GM12878 (cell line): ENCODE data around the gene ASIC4. TPM values are rescaled to one million over a fixed set of nuclear protein-coding genes. Genes with fewer than 3 reads are reported as not detected.

Experiments used
- ATAC-seq: fragments of 200-7000 bp; cut with Tn5 transposase; 3 replicates; pipeline ENCODE4 v1.9.1; 2020; ENCODE audit warnings: mild to moderate bottlenecking, moderate library complexity
- BruUV-seq: library from RNA; stranded (reverse); fragments of 400-500 nt; replicated peaks from 2 replicates; lab custom pipeline; 2021; lab: Mats Ljungman, UMichigan
- CTCF ChIA-PET: fragments of 300-600 bp; sonication (Branson Sonifier 250); formaldehyde crosslinking; extraction: SDS; loops from one replicate; lab custom pipeline; 2021; ENCODE audit warnings: inconsistent platforms; lab: Yijun Ruan, JAX
- POLR2A ChIA-PET: fragments of 350-600 bp; formaldehyde crosslinking; extraction: SDS; loops from one replicate; lab custom pipeline; 2021; ENCODE audit warnings: inconsistent platforms; lab: Charles Lee
- RAD21 ChIA-PET: fragments of 300-600 bp; sonication (Branson Sonifier 250); formaldehyde crosslinking; loops from one replicate; lab custom pipeline; 2023; ENCODE audit warnings: antibody characterized with exemption; ENCODE audit not compliant: unreplicated experiment; lab: Charles Lee
- SMC1A ChIA-PET: fragments of 300-600 bp; sonication (Branson Sonifier 250); formaldehyde crosslinking; loops from one replicate; lab custom pipeline; 2023; ENCODE audit not compliant: unreplicated experiment, uncharacterized antibody; lab: Charles Lee
- DNase-seq: peaks from one replicate; pipeline ENCODE4 v3.0.0-alpha.2; 2011; ENCODE audit warnings: low read depth, low spot score
- FAIRE-seq: peaks from 3 replicates; lab custom pipeline; 2011; peaks lifted over from hg19 to GRCh38; lab: Jason Lieb, UNC
- H2AFZ ChIP-seq: 2 replicates; pipeline ENCODE4 v1.6.0; 2011; ENCODE audit warnings: low read depth, low read length, control low read depth; ENCODE audit not compliant: control insufficient read depth
- H3K27ac ChIP-seq: 2 replicates; pipeline ENCODE4 v1.5.1; 2011; ENCODE audit warnings: control low read depth; ENCODE audit not compliant: control insufficient read depth, insufficient read depth
- H3K27me3 ChIP-seq, 2 experiments: replicated peaks in 1 of 2; 2 replicates each; pipeline versions ENCODE4 v1.6.0 to v1.6.1; 2011; ENCODE audit warnings: low read length in 1 of 2; ENCODE audit not compliant: control insufficient read depth in 2 of 2, insufficient read depth in 2 of 2
- H3K36me3 ChIP-seq, 2 experiments: 2 replicates each; pipeline ENCODE4 v1.5.1; 2011; ENCODE audit warnings: low read length in 1 of 2; ENCODE audit not compliant: control insufficient read depth in 2 of 2, insufficient read depth in 2 of 2
- H3K4me1 ChIP-seq: 2 replicates; pipeline ENCODE4 v1.6.1; 2011; ENCODE audit warnings: mild to moderate bottlenecking, low read length, moderate library complexity, mixed read lengths; ENCODE audit not compliant: control insufficient read depth, insufficient read depth
- H3K4me2 ChIP-seq: 2 replicates; pipeline ENCODE4 v1.6.0; 2011; ENCODE audit warnings: control low read depth; ENCODE audit not compliant: control insufficient read depth, insufficient read depth
- H3K4me3 ChIP-seq: fragments of 200-600 bp; sonication (generic); 2 replicates; pipeline ENCODE4 v1.5.1; 2016
- H3K79me2 ChIP-seq: 2 replicates; pipeline ENCODE4 v1.6.0; 2011; ENCODE audit warnings: low read length; ENCODE audit not compliant: control insufficient read depth, insufficient read depth
- H3K9ac ChIP-seq: 2 replicates; pipeline ENCODE4 v1.8.0; 2011; ENCODE audit warnings: low read length, control low read depth, mixed read lengths; ENCODE audit not compliant: control insufficient read depth, insufficient read depth
- H3K9me3 ChIP-seq: replicated peaks from 3 replicates; pipeline ENCODE4 v1.5.1; 2011; ENCODE audit warnings: mild to moderate bottlenecking, low read length; ENCODE audit not compliant: control insufficient read depth, insufficient read depth
- H4K20me1 ChIP-seq: 2 replicates; pipeline ENCODE4 v1.6.0; 2011; ENCODE audit not compliant: control insufficient read depth, insufficient read depth
- ATF7 ChIP-seq: fragments of 450-650 bp; IDR thresholded peaks from 2 replicates; pipeline ENCODE4 v1.6.1; 2016; ENCODE audit warnings: low read depth, mild to moderate bottlenecking
- BCL11A ChIP-seq: IDR thresholded peaks from 2 replicates; pipeline ENCODE4 v1.6.1; 2011; ENCODE audit warnings: low read depth, low read length
- CEBPB ChIP-seq, 2 experiments: fragments of 150-350 bp in 1 of 2; IDR thresholded peaks; 2 replicates each; pipeline ENCODE4 v1.6.1; 2012 to 2014; ENCODE audit warnings: low read depth in 2 of 2, low read length in 2 of 2, borderline replicate concordance in 1 of 2, inconsistent platforms in 1 of 2
- CREM ChIP-seq: IDR thresholded peaks from 2 replicates; pipeline ENCODE4 v1.6.1; 2014; ENCODE audit warnings: antibody characterized with exemption, low read depth
- EZH2 ChIP-seq: IDR thresholded peaks from 2 replicates; pipeline ENCODE4 v1.6.1; 2012; ENCODE audit warnings: low read depth, mild to moderate bottlenecking, control low read depth, inconsistent platforms, low read length, borderline replicate concordance; ENCODE audit not compliant: control insufficient read depth
- GATAD2B ChIP-seq: fragments of 450-650 bp; conservative IDR thresholded peaks from 2 replicates; pipeline ENCODE4 v1.6.1; 2017; ENCODE audit warnings: low read depth, mild to moderate bottlenecking, moderate library complexity
- HDAC2 ChIP-seq: fragments of 200-600 bp; sonication (generic); IDR thresholded peaks from 2 replicates; pipeline ENCODE4 v1.6.1; 2017
- NKRF ChIP-seq: fragments of 450-650 bp; conservative IDR thresholded peaks from 2 replicates; pipeline ENCODE4 v1.6.1; 2017; ENCODE audit warnings: mild to moderate bottlenecking, moderate library complexity
- NR2F1 ChIP-seq: fragments of 450-650 bp; conservative IDR thresholded peaks from 2 replicates; pipeline ENCODE4 v1.6.1; 2017; ENCODE audit warnings: mild to moderate bottlenecking
- POLR2AphosphoS2 ChIP-seq: IDR thresholded peaks from 2 replicates; pipeline ENCODE4 v1.6.1; 2011; ENCODE audit warnings: low read depth, mild to moderate bottlenecking, low read length, improper control_type of control experiment, moderate library complexity
- PRDM15 ChIP-seq: fragments of 450-650 bp; formaldehyde crosslinking; IDR thresholded peaks from 2 replicates; pipeline ENCODE4 v1.4.0; 2020; ENCODE audit warnings: mild to moderate bottlenecking, moderate library complexity
- RBBP5 ChIP-seq: fragments of 200-600 bp; sonication (generic); conservative IDR thresholded peaks from 2 replicates; pipeline ENCODE4 v1.6.1; 2016
- SMC3 ChIP-seq: IDR thresholded peaks from 2 replicates; pipeline ENCODE4 v1.6.1; 2011; ENCODE audit warnings: low read length, improper control_type of control experiment, borderline replicate concordance
- SREBF2 ChIP-seq: IDR thresholded peaks from 2 replicates; pipeline ENCODE4 v1.6.1; 2012; ENCODE audit warnings: mild to moderate bottlenecking, low read length
- SRF ChIP-seq, 2 experiments: IDR thresholded peaks; 2 replicates each; pipeline ENCODE4 v1.6.1; 2011; ENCODE audit warnings: low read depth in 2 of 2, low read length in 2 of 2, mild to moderate bottlenecking in 1 of 2, moderate library complexity in 1 of 2
- WGBS: methylation state at CpG from one replicate; pipeline ENCODE4 v1.1.6; 2016; ENCODE audit warnings: low lambda C conversion rate; ENCODE audit not compliant: insufficient replicate concordance, insufficient coverage; ENCODE audit errors: missing lambda C conversion rate; 5-methylcytosine and 5-hydroxymethylcytosine counted together
- in situ Hi-C: fragments of 300-500 bp; cut with MboI; formaldehyde crosslinking; loops from 9 replicates; pipeline ENCODE4 v1.14.3; 2018; ENCODE audit warnings: mixed read lengths
- intact Hi-C: fragments of 100-400 bp; cut with micrococcal nuclease; formaldehyde crosslinking; loops from one replicate; pipeline ENCODE4 v1.14.2; 2022; ENCODE audit not compliant: unreplicated experiment
- polyA plus RNA-seq, 11 experiments: library from polyadenylated mRNA; depleted of rRNA in 4 of 11; unstranded in 6 of 11; stranded (reverse) in 5 of 11; fragments of >200 nt; fragmentation: Nextera tagmentation in 4 of 11; fragmentation: Illumina TruSeq in 1 of 11; extraction: Ambion mirVana in 4 of 11; extraction: Trizol in 1 of 11; gene quantifications; 1 replicate in 1 of 11; 2 replicates in 10 of 11; pipeline versions ENCODE4 v1.2.1 to v1.2.3, GENCODE V29; 2011 to 2016; ENCODE audit warnings: inconsistent platforms in 2 of 11, missing spikeins in 2 of 11, low read depth in 1 of 11
- total RNA-seq, 4 experiments: library from RNA; depleted of rRNA in 3 of 4; stranded (reverse); fragments of >200 nt in 3 of 4; fragmentation: Illumina TruSeq in 1 of 4; extraction: Trizol in 1 of 4; gene quantifications; 2 replicates each; pipeline versions ENCODE4 v1.2.1 to v1.2.3, GENCODE V29; 2013 to 2021

The ASIC4 gene
- total and polyA plus RNA-seq, 10 of the 15 experiments (the other 5 are each of a cell fraction or from before 2014, with no cell fraction given), result 0.01 TPM; not detected in 9

GRCh38 chr2:219557320-219557719 lies 43.0 kb downstream of the ASIC4 start:
- Histone ChIP-seq H3K79me2 (no peaks in the 10 kb centered on the region), H3K27ac (no peak overlapping the region), H3K36me3 (no peaks in the 10 kb centered on the region), H3K4me2 (no peak overlapping the region), H3K9ac (no peak overlapping the region), H3K27me3 (no peaks in the 10 kb centered on the region; a peak in 2 of 4 replicates), H3K4me3 (no peak overlapping the region), H4K20me1 (no peaks in the 10 kb centered on the region), H3K4me1 (no peaks in the 10 kb centered on the region; the same call in 1 of the 2 replicates), H2AFZ (no peak overlapping the region), H3K9me3 (no peaks in the 10 kb centered on the region; the same call in 2 of the 3 replicates)
- ChIA-PET SMC1A (interaction anchor here (0.7 kb wide), 1 partner anchor 296 kb away, joined by 3 read pairs; no protein-coding TSS in a partner anchor), POLR2A (no interaction called here), RAD21 (no interaction called here), CTCF (interaction anchor here (1.5 kb wide), 1 partner anchor 16 kb away, joined by 3 read pairs; no protein-coding TSS in a partner anchor)
- BruUV-seq, result no TSS peak
- 39% methylated on average over 20 of the region's 21 CpGs for WGBS
- ATAC-seq, result no peak
- FAIRE-seq, result no peak
- intact Hi-C loops (no loop called here), in situ Hi-C loops (no loop called here)
- no peak for DNase-seq
- TF ChIP-seq RBBP5, result no peak
- no peak for TF ChIP-seq BCL11A
- no peak for TF ChIP-seq NR2F1
- TF ChIP-seq EZH2, result no peak
- TF ChIP-seq SMC3, result no peak
- no peak for TF ChIP-seq SRF (IDR thresholded peaks at IDR 0.05; ENCODE audit: low read depth in 2 of 2, low read length in 2 of 2)
- no peak for TF ChIP-seq SREBF2
- TF ChIP-seq HDAC2, result no peak
- TF ChIP-seq PRDM15 (CRISPR knock-in tag), result no peak
- TF ChIP-seq GATAD2B, result no peak
- TF ChIP-seq POLR2AphosphoS2, result no peak
- TF ChIP-seq CEBPB (IDR thresholded peaks at IDR 0.05; ENCODE audit: borderline replicate concordance in 1 of 2, low read depth in 2 of 2, low read length in 2 of 2), result no peak
- TF ChIP-seq NKRF, result no peak
- no peak for TF ChIP-seq CREM
- TF ChIP-seq ATF7, result no peak
